H9 (cell line): ENCODE results near the gene NACC1. TPM values are rescaled to one million over a fixed set of nuclear protein-coding genes. Genes with fewer than 3 reads are reported as not detected.

Source experiments
- DNase-seq: peaks from one replicate; pipeline ENCODE4 v3.0.0-alpha.2; 2017
- H2AFZ ChIP-seq: one replicate; pipeline ENCODE4 v1.6.1; 2013; ENCODE audit warnings: mild to moderate bottlenecking, low read length, control low read depth, moderate library complexity
- H2AK5ac ChIP-seq: 2 replicates; pipeline ENCODE4 v1.6.1; 2013; ENCODE audit warnings: low read length, control low read depth, mixed read lengths; ENCODE audit not compliant: insufficient read length
- H2BK120ac ChIP-seq: one replicate; pipeline ENCODE4 v1.6.1; 2013; ENCODE audit warnings: low read depth, mild to moderate bottlenecking, low read length, control low read depth, inconsistent platforms; ENCODE audit not compliant: poor library complexity, severe bottlenecking
- H2BK12ac ChIP-seq: 2 replicates; pipeline ENCODE4 v1.6.1; 2013; ENCODE audit warnings: low read length, control low read depth, mixed read lengths, low read depth; ENCODE audit not compliant: insufficient read length
- H2BK15ac ChIP-seq: 2 replicates; pipeline ENCODE4 v1.6.1; 2013; ENCODE audit warnings: low read depth, low read length, control low read depth
- H2BK20ac ChIP-seq: one replicate; pipeline ENCODE4 v1.6.1; 2013; ENCODE audit warnings: low read depth, mild to moderate bottlenecking, low read length, control low read depth, inconsistent platforms; ENCODE audit not compliant: poor library complexity, severe bottlenecking
- H2BK5ac ChIP-seq: 2 replicates; pipeline ENCODE4 v1.6.1; 2013; ENCODE audit warnings: low read length, control low read depth, mixed read lengths; ENCODE audit not compliant: insufficient read length
- H3K14ac ChIP-seq: 2 replicates; pipeline ENCODE4 v1.6.1; 2013; ENCODE audit warnings: low read length, control low read depth; ENCODE audit not compliant: insufficient read depth
- H3K18ac ChIP-seq: 2 replicates; pipeline ENCODE4 v1.6.1; 2013; ENCODE audit warnings: low read depth, mild to moderate bottlenecking, mixed read lengths, low read length, control low read depth; ENCODE audit not compliant: insufficient read length
- H3K23ac ChIP-seq: 2 replicates; pipeline ENCODE4 v1.6.1; 2013; ENCODE audit warnings: low read length, control low read depth, mixed read lengths, low read depth; ENCODE audit not compliant: insufficient read length
- H3K23me2 ChIP-seq: 2 replicates; pipeline ENCODE4 v1.6.1; 2013; ENCODE audit warnings: low read depth, mild to moderate bottlenecking, mixed read lengths, low read length, control low read depth; ENCODE audit not compliant: insufficient read length, poor library complexity, severe bottlenecking
- H3K27ac ChIP-seq: 2 replicates; pipeline ENCODE4 v1.5.1; 2013; ENCODE audit warnings: low read length, control low read depth, mixed read lengths, low read depth; ENCODE audit not compliant: insufficient read length
- H3K27me3 ChIP-seq: 2 replicates; pipeline ENCODE4 v1.6.1; 2013; ENCODE audit warnings: low read length, control low read depth, inconsistent platforms; ENCODE audit not compliant: insufficient read depth
- H3K4ac ChIP-seq: 2 replicates; pipeline ENCODE4 v1.6.1; 2013; ENCODE audit warnings: low read depth, mild to moderate bottlenecking, control low read depth, inconsistent platforms, low read length, moderate library complexity
- H3K4me1 ChIP-seq: 2 replicates; pipeline ENCODE4 v1.6.1; 2013; ENCODE audit warnings: low read length, control low read depth, inconsistent platforms; ENCODE audit not compliant: insufficient read depth
- H3K4me2 ChIP-seq: 2 replicates; pipeline ENCODE4 v1.6.1; 2013; ENCODE audit warnings: low read length, control low read depth, mixed read lengths; ENCODE audit not compliant: insufficient read length, insufficient read depth
- H3K56ac ChIP-seq: 2 replicates; pipeline ENCODE4 v1.6.1; 2013; ENCODE audit warnings: low read depth, mild to moderate bottlenecking, mixed read lengths, low read length, control low read depth; ENCODE audit not compliant: insufficient read length
- H3K79me1 ChIP-seq: 2 replicates; pipeline ENCODE4 v1.6.1; 2013; ENCODE audit warnings: low read depth, mild to moderate bottlenecking, moderate library complexity, low read length, control low read depth, inconsistent platforms; ENCODE audit not compliant: insufficient read depth, poor library complexity, severe bottlenecking
- H3K79me2 ChIP-seq: 2 replicates; pipeline ENCODE4 v1.6.1; 2013; ENCODE audit warnings: low read length, control low read depth, inconsistent platforms; ENCODE audit not compliant: insufficient read depth
- H3K9ac ChIP-seq: 2 replicates; pipeline ENCODE4 v1.6.1; 2013; ENCODE audit warnings: low read length, control low read depth, mixed read lengths; ENCODE audit not compliant: insufficient read length; ENCODE audit errors: extremely low read depth
- H3K9me3 ChIP-seq: one replicate; pipeline ENCODE4 v1.6.1; 2013; ENCODE audit warnings: low read depth, low read length, inconsistent platforms; ENCODE audit not compliant: control insufficient read depth
- H3T11ph ChIP-seq: one replicate; pipeline ENCODE4 v1.6.1; 2013; ENCODE audit warnings: mild to moderate bottlenecking, low read length, control low read depth, inconsistent platforms
- H4K20me1 ChIP-seq: one replicate; pipeline ENCODE4 v1.6.1; 2013; ENCODE audit not compliant: control insufficient read depth, insufficient read length, insufficient read depth
- H4K5ac ChIP-seq: 2 replicates; pipeline ENCODE4 v1.6.1; 2013; ENCODE audit warnings: low read depth, mild to moderate bottlenecking, mixed read lengths, low read length, control low read depth; ENCODE audit not compliant: insufficient read length
- H4K8ac ChIP-seq: replicated peaks from 2 replicates; pipeline ENCODE4 v1.6.1; 2013; ENCODE audit warnings: low read length, control low read depth, mixed read lengths, low read depth; ENCODE audit not compliant: insufficient read length
- H4K91ac ChIP-seq: 2 replicates; pipeline ENCODE4 v1.6.1; 2013; ENCODE audit warnings: low read depth, mild to moderate bottlenecking, moderate library complexity, mixed read lengths, low read length, control low read depth; ENCODE audit not compliant: insufficient read length
- H3K27ac Mint-ChIP-seq, 3 experiments: 2 replicates in 2 of 3; 3 replicates in 1 of 3; pipeline ENCODE4 v1.8.0; 2020 to 2021; ENCODE audit warnings: mixed read lengths in 3 of 3, mild to moderate bottlenecking in 1 of 3, moderate library complexity in 1 of 3
- H3K27me3 Mint-ChIP-seq: 2 replicates; pipeline ENCODE4 v1.8.0; 2021; ENCODE audit warnings: low read depth, mild to moderate bottlenecking, moderate library complexity, mixed read lengths
- H3K36me3 Mint-ChIP-seq, 3 experiments: 2 replicates in 2 of 3; 3 replicates in 1 of 3; pipeline ENCODE4 v1.8.0; 2020 to 2021; ENCODE audit warnings: low read depth in 3 of 3, mixed read lengths in 3 of 3; ENCODE audit not compliant: insufficient read depth in 1 of 3
- H3K4me1 Mint-ChIP-seq, 2 experiments: 2 replicates each; pipeline ENCODE4 v1.8.0; 2020; ENCODE audit warnings: mixed read lengths in 2 of 2
- H3K4me3 Mint-ChIP-seq, 2 experiments: 2 replicates in 1 of 2; 3 replicates in 1 of 2; pipeline ENCODE4 v1.8.0; 2020 to 2021; ENCODE audit warnings: mild to moderate bottlenecking in 2 of 2, mixed read lengths in 2 of 2, moderate library complexity in 1 of 2
- H3K9me3 Mint-ChIP-seq, 2 experiments: 2 replicates in 1 of 2; 3 replicates in 1 of 2; pipeline ENCODE4 v1.8.0; 2020; ENCODE audit warnings: mild to moderate bottlenecking in 2 of 2, mixed read lengths in 2 of 2, moderate library complexity in 1 of 2
- WGBS: extraction: QIAGEN DNeasy Blood & Tissue Kit; methylation state at CpG from one replicate; pipeline ENCODE4 v1.1.7; 2013; ENCODE audit warnings: missing lambda C conversion rate, low lambda C conversion rate, mixed read lengths; ENCODE audit not compliant: insufficient read length; ENCODE audit errors: extremely low coverage; 5-methylcytosine and 5-hydroxymethylcytosine counted together
- total RNA-seq: library from RNA; stranded (reverse); gene quantifications from 2 replicates; pipeline ENCODE4 v1.2.1, GENCODE V29; 2021
- TF ChIP-seq, protein P1 (sequence below): fragments of 200-600 bp; sonication (generic); conservative IDR thresholded peaks from 3 replicates; pipeline ENCODE4 v1.8.0; 2021; ENCODE audit warnings: antibody characterized with exemption, mild to moderate bottlenecking

NACC1 gene
- total RNA-seq, 1 experiment from 2014 or later, result 198 TPM

DNA sequence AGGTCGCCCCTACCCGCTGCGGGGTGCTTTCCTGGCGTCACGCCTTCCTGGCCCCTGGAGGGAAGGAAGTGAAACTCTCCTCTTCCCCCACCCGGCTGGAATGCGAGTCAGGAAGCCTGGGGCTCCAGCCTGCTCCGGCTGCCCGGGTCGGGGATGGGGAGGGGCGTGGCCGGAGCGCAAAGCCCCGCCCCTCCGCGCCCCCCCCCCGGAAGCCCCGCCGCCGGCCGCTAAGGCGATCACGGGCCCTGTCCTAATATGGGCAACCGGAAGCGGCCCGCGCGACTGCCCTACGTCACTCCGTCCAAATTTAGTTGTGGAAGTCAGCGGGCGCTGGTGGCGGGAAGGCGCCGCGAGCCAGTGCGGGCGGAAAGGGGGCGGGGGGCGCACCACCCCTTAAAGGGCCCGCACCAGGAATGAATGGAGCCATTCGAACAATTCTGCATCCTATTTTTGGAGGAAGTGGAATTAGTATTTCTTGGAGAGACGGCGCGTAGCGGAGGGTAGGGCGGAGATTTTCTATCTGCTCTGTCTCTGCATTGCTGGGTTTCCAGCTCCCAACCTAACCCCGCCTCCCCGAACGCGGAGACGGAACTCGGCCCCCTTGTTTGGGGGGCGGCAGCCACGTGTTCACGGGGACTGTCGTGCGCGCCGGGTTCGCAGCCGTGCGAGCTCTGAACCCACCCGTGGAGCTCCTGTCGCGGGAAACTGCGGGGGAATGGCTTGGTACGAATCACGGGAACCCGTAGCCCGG lies 33.7 kb downstream of the NACC1 start:
- H3K4me2 ChIP-seq, result peak overlapping the region; percentile 78
- H3K27ac Mint-ChIP-seq, result peak overlapping the region; percentile 98 to 100 (median 100)
- H3K23me2 ChIP-seq, result peaks cover 22% of the 10 kb centered on the region
- peaks cover 17 to 23% (median 18%) of the 10 kb centered on the region in 3 experiments for H3K36me3 Mint-ChIP-seq
- H3K23ac ChIP-seq, result no peak overlapping the region
- no peak overlapping the region for H2AFZ ChIP-seq
- no peak overlapping the region for H2BK5ac ChIP-seq
- peak overlapping the region; percentile 15 for H3K56ac ChIP-seq
- H3K4me1 ChIP-seq, result no peaks in the 10 kb centered on the region; the same call in 1 of the 2 replicates
- H3K9me3 ChIP-seq, result no peaks in the 10 kb centered on the region
- no peak overlapping the region for H2BK20ac ChIP-seq
- H3K4me3 Mint-ChIP-seq, result peak overlapping the region; percentile 97 to 98
- peak overlapping the region; percentile 95; the same call in 1 of the 2 replicates for H3K4ac ChIP-seq
- H4K5ac ChIP-seq, result peak overlapping the region; percentile 4
- H2BK120ac ChIP-seq, result peak overlapping the region; percentile 97
- peaks cover 12% of the 10 kb centered on the region for H3K27me3 Mint-ChIP-seq
- H3K9ac ChIP-seq, result peak overlapping the region; percentile 90
- H3K79me2 ChIP-seq, result peaks cover 17% of the 10 kb centered on the region; the same call in 1 of the 2 replicates
- H4K91ac ChIP-seq, result peak overlapping the region; percentile 87
- no peak overlapping the region; the same call in 1 of the 2 replicates for H2BK15ac ChIP-seq
- H4K8ac ChIP-seq, result no peak overlapping the region
- peak overlapping the region; percentile 71 for H2BK12ac ChIP-seq
- no peaks in the 10 kb centered on the region for H3K79me1 ChIP-seq
- peaks cover 8 to 9% of the 10 kb centered on the region in 2 experiments; a peak in 4 of 5 replicates for H3K9me3 Mint-ChIP-seq
- TF ChIP-seq, protein P1, sequence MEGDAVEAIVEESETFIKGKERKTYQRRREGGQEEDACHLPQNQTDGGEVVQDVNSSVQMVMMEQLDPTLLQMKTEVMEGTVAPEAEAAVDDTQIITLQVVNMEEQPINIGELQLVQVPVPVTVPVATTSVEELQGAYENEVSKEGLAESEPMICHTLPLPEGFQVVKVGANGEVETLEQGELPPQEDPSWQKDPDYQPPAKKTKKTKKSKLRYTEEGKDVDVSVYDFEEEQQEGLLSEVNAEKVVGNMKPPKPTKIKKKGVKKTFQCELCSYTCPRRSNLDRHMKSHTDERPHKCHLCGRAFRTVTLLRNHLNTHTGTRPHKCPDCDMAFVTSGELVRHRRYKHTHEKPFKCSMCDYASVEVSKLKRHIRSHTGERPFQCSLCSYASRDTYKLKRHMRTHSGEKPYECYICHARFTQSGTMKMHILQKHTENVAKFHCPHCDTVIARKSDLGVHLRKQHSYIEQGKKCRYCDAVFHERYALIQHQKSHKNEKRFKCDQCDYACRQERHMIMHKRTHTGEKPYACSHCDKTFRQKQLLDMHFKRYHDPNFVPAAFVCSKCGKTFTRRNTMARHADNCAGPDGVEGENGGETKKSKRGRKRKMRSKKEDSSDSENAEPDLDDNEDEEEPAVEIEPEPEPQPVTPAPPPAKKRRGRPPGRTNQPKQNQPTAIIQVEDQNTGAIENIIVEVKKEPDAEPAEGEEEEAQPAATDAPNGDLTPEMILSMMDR, result no peak
- WGBS, result no CpG with 5 or more reads among the region's 71 CpGs
- H3K27ac ChIP-seq, result peak overlapping the region; percentile 89
- H3K18ac ChIP-seq, result peak overlapping the region; percentile 96
- H3K14ac ChIP-seq, result peak overlapping the region; percentile 86
- DNase-seq, result peak; percentile 98
- H2AK5ac ChIP-seq, result no peak overlapping the region
- H3K27me3 ChIP-seq, result no peaks in the 10 kb centered on the region
- H3T11ph ChIP-seq, result peak overlapping the region; percentile 69
- no peaks in the 10 kb centered on the region for H4K20me1 ChIP-seq
- H3K4me1 Mint-ChIP-seq, result peaks cover 19 to 22% of the 10 kb centered on the region in 2 experiments
